WTC11 (cell line): ENCODE results near the gene IAH1.

Experiments
- CREB1 ChIP-seq: sonication (generic); formaldehyde crosslinking; IDR thresholded peaks from 2 replicates; pipeline ENCODE4 v1.8.0; 2023; ENCODE audit warnings: mild to moderate bottlenecking, missing genetic modification reagents
- CTCF ChIP-seq: fragments of 200-600 bp; IDR thresholded peaks from 2 replicates; pipeline ENCODE4 v1.8.0; 2022; ENCODE audit warnings: antibody characterized with exemption
- ESRRA ChIP-seq: sonication (generic); formaldehyde crosslinking; IDR thresholded peaks from 2 replicates; pipeline ENCODE4 v1.8.1; 2022; ENCODE audit warnings: mild to moderate bottlenecking, missing genetic modification reagents, borderline replicate concordance
- IRF1 ChIP-seq: sonication (generic); formaldehyde crosslinking; IDR thresholded peaks from 2 replicates; pipeline ENCODE4 v1.8.0; 2023; ENCODE audit warnings: missing genetic modification reagents
- NR2C2 ChIP-seq: sonication (generic); formaldehyde crosslinking; IDR thresholded peaks from 2 replicates; pipeline ENCODE4 v1.8.0; 2022; ENCODE audit warnings: mild to moderate bottlenecking, missing genetic modification reagents
- SMAD3 ChIP-seq: sonication (generic); formaldehyde crosslinking; IDR thresholded peaks from 2 replicates; pipeline ENCODE4 v1.8.0; 2022; ENCODE audit warnings: missing genetic modification reagents, mild to moderate bottlenecking, borderline replicate concordance
- SMAD4 ChIP-seq: sonication (generic); formaldehyde crosslinking; IDR thresholded peaks from 2 replicates; pipeline ENCODE4 v1.8.0; 2022; ENCODE audit warnings: mild to moderate bottlenecking, missing genetic modification reagents
- ZNF138 ChIP-seq: sonication (generic); formaldehyde crosslinking; conservative IDR thresholded peaks from 2 replicates; pipeline ENCODE4 v1.8.1; 2022; ENCODE audit warnings: mild to moderate bottlenecking, moderate library complexity, missing genetic modification reagents
- ZNF232 ChIP-seq: sonication (generic); formaldehyde crosslinking; IDR thresholded peaks from 2 replicates; pipeline ENCODE4 v1.8.0; 2022; ENCODE audit warnings: mild to moderate bottlenecking, missing genetic modification reagents
- ZNF263 ChIP-seq: sonication (generic); formaldehyde crosslinking; IDR thresholded peaks from 2 replicates; pipeline ENCODE4 v1.8.1; 2022; ENCODE audit warnings: low read depth, mild to moderate bottlenecking, moderate library complexity, missing genetic modification reagents
- ZNF512 ChIP-seq: sonication (generic); formaldehyde crosslinking; IDR thresholded peaks from 2 replicates; pipeline ENCODE4 v1.8.1; 2022; ENCODE audit warnings: missing genetic modification reagents, borderline replicate concordance
- ZSCAN18 ChIP-seq: fragments of 250-450 bp; sonication (Bioruptor Pico); IDR thresholded peaks from 2 replicates; pipeline ENCODE4 v2.1.2; 2022; ENCODE audit warnings: mild to moderate bottlenecking, moderate library complexity
- TF ChIP-seq, protein P1 (sequence below): sonication (generic); formaldehyde crosslinking; IDR thresholded peaks from 2 replicates; pipeline ENCODE4 v1.8.1; 2023; ENCODE audit warnings: mild to moderate bottlenecking, moderate library complexity, missing genetic modification reagents

GRCh38 chr2:9527995-9528787 lies 53.8 kb downstream of the IAH1 start:
- TF ChIP-seq ZNF263 (CRISPR knock-in tag) = no peak
- TF ChIP-seq SMAD3 (CRISPR knock-in tag) = no peak
- TF ChIP-seq CTCF = no peak
- no peak for TF ChIP-seq ZNF138 (CRISPR knock-in tag)
- TF ChIP-seq, protein P1, sequence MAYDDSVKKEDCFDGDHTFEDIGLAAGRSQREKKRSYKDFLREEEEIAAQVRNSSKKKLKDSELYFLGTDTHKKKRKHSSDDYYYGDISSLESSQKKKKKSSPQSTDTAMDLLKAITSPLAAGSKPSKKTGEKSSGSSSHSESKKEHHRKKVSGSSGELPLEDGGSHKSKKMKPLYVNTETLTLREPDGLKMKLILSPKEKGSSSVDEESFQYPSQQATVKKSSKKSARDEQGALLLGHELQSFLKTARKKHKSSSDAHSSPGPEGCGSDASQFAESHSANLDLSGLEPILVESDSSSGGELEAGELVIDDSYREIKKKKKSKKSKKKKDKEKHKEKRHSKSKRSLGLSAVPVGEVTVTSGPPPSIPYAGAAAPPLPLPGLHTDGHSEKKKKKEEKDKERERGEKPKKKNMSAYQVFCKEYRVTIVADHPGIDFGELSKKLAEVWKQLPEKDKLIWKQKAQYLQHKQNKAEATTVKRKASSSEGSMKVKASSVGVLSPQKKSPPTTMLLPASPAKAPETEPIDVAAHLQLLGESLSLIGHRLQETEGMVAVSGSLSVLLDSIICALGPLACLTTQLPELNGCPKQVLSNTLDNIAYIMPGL = no peak
- no peak for TF ChIP-seq ESRRA (CRISPR knock-in tag)
- TF ChIP-seq ZNF512 = no peak
- TF ChIP-seq ZSCAN18 (CRISPR knock-in tag) = no peak
- no peak for TF ChIP-seq IRF1 (CRISPR knock-in tag)
- TF ChIP-seq NR2C2 (CRISPR knock-in tag) = no peak
- no peak for TF ChIP-seq CREB1 (CRISPR knock-in tag)
- no peak for TF ChIP-seq ZNF232 (CRISPR knock-in tag)
- TF ChIP-seq SMAD4 (CRISPR knock-in tag) = no peak
